Measurements from ENCODE around the gene SETBP1. TPM values are rescaled to one million over a fixed set of nuclear protein-coding genes. Genes with fewer than 3 reads are reported as not detected.

The SETBP1 gene
- total and polyA plus RNA-seq, 9 of the 15 experiments (the other 6 are each of a cell fraction or from before 2014, with no cell fraction given) = under 0.01 to 0.13 (median 0.04) TPM

DNA sequence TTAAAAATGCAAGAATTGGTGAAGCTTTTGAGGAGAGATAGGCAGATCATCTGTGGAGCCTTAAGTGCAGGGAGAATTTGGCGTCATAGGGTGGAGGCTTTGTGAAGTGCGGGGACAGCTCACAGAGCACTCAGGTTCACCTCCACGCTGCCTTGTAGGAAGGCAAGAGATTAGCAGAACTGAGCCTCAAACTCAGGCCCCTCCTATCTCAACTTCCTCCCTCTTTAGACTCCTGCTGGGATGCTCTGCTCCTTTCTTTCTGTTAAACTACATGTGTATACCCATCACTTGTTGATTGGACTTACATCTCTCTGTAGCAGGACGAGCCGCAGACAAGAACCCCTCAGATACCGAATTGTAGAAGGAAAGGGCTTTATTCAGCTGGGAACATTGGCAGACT is 422.2 kb downstream of the SETBP1 start (continued):
- TF ChIP-seq, protein P1, sequence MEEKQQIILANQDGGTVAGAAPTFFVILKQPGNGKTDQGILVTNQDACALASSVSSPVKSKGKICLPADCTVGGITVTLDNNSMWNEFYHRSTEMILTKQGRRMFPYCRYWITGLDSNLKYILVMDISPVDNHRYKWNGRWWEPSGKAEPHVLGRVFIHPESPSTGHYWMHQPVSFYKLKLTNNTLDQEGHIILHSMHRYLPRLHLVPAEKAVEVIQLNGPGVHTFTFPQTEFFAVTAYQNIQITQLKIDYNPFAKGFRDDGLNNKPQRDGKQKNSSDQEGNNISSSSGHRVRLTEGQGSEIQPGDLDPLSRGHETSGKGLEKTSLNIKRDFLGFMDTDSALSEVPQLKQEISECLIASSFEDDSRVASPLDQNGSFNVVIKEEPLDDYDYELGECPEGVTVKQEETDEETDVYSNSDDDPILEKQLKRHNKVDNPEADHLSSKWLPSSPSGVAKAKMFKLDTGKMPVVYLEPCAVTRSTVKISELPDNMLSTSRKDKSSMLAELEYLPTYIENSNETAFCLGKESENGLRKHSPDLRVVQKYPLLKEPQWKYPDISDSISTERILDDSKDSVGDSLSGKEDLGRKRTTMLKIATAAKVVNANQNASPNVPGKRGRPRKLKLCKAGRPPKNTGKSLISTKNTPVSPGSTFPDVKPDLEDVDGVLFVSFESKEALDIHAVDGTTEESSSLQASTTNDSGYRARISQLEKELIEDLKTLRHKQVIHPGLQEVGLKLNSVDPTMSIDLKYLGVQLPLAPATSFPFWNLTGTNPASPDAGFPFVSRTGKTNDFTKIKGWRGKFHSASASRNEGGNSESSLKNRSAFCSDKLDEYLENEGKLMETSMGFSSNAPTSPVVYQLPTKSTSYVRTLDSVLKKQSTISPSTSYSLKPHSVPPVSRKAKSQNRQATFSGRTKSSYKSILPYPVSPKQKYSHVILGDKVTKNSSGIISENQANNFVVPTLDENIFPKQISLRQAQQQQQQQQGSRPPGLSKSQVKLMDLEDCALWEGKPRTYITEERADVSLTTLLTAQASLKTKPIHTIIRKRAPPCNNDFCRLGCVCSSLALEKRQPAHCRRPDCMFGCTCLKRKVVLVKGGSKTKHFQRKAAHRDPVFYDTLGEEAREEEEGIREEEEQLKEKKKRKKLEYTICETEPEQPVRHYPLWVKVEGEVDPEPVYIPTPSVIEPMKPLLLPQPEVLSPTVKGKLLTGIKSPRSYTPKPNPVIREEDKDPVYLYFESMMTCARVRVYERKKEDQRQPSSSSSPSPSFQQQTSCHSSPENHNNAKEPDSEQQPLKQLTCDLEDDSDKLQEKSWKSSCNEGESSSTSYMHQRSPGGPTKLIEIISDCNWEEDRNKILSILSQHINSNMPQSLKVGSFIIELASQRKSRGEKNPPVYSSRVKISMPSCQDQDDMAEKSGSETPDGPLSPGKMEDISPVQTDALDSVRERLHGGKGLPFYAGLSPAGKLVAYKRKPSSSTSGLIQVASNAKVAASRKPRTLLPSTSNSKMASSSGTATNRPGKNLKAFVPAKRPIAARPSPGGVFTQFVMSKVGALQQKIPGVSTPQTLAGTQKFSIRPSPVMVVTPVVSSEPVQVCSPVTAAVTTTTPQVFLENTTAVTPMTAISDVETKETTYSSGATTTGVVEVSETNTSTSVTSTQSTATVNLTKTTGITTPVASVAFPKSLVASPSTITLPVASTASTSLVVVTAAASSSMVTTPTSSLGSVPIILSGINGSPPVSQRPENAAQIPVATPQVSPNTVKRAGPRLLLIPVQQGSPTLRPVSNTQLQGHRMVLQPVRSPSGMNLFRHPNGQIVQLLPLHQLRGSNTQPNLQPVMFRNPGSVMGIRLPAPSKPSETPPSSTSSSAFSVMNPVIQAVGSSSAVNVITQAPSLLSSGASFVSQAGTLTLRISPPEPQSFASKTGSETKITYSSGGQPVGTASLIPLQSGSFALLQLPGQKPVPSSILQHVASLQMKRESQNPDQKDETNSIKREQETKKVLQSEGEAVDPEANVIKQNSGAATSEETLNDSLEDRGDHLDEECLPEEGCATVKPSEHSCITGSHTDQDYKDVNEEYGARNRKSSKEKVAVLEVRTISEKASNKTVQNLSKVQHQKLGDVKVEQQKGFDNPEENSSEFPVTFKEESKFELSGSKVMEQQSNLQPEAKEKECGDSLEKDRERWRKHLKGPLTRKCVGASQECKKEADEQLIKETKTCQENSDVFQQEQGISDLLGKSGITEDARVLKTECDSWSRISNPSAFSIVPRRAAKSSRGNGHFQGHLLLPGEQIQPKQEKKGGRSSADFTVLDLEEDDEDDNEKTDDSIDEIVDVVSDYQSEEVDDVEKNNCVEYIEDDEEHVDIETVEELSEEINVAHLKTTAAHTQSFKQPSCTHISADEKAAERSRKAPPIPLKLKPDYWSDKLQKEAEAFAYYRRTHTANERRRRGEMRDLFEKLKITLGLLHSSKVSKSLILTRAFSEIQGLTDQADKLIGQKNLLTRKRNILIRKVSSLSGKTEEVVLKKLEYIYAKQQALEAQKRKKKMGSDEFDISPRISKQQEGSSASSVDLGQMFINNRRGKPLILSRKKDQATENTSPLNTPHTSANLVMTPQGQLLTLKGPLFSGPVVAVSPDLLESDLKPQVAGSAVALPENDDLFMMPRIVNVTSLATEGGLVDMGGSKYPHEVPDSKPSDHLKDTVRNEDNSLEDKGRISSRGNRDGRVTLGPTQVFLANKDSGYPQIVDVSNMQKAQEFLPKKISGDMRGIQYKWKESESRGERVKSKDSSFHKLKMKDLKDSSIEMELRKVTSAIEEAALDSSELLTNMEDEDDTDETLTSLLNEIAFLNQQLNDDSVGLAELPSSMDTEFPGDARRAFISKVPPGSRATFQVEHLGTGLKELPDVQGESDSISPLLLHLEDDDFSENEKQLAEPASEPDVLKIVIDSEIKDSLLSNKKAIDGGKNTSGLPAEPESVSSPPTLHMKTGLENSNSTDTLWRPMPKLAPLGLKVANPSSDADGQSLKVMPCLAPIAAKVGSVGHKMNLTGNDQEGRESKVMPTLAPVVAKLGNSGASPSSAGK (IDR thresholded peaks at IDR 0.05) = no peak
- TF ChIP-seq ZNF780A (CRISPR knock-in tag; IDR thresholded peaks at IDR 0.05) (no peak), ZNF561 (CRISPR knock-in tag; conservative IDR thresholded peaks at IDR 0.05) (no peak), ZNF668 (CRISPR knock-in tag; IDR thresholded peaks at IDR 0.05) (no peak), ZKSCAN3 (CRISPR knock-in tag; IDR thresholded peaks at IDR 0.05) (no peak), BHLHE40 (IDR thresholded peaks at IDR 0.05; ENCODE audit: low read length) (no peak), SMAD3 (CRISPR knock-in tag; conservative IDR thresholded peaks at IDR 0.05) (no peak), TCFL5 (CRISPR knock-in tag; conservative IDR thresholded peaks at IDR 0.05) (no peak)
- TF ChIP-seq, protein P2, sequence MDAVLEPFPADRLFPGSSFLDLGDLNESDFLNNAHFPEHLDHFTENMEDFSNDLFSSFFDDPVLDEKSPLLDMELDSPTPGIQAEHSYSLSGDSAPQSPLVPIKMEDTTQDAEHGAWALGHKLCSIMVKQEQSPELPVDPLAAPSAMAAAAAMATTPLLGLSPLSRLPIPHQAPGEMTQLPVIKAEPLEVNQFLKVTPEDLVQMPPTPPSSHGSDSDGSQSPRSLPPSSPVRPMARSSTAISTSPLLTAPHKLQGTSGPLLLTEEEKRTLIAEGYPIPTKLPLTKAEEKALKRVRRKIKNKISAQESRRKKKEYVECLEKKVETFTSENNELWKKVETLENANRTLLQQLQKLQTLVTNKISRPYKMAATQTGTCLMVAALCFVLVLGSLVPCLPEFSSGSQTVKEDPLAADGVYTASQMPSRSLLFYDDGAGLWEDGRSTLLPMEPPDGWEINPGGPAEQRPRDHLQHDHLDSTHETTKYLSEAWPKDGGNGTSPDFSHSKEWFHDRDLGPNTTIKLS (IDR thresholded peaks at IDR 0.05; ENCODE audit: borderline replicate concordance, low read depth) = no peak
